OCI-LY7 (cell line): Measurements from ENCODE around the gene NDUFA13. TPM values are rescaled to one million over a fixed set of nuclear protein-coding genes. Genes with fewer than 3 reads are reported as not detected.

ENCODE experiments used
- BruUV-seq: library from RNA; stranded (reverse); fragments of 400-500 nt; replicated peaks from 2 replicates; lab custom pipeline; 2021; lab: Mats Ljungman, UMichigan
- CTCF ChIA-PET: fragments of 300-600 bp; sonication (Branson Sonifier 250); formaldehyde crosslinking; loops from one replicate; lab custom pipeline; 2022; ENCODE audit warnings: antibody characterized with exemption; ENCODE audit not compliant: unreplicated experiment; lab: Charles Lee
- POLR2A ChIA-PET: fragments of 300-600 bp; sonication (Branson Sonifier 250); formaldehyde crosslinking; loops from one replicate; lab custom pipeline; 2022; ENCODE audit warnings: antibody characterized with exemption; lab: Charles Lee
- DNase-seq: peaks from one replicate; pipeline ENCODE4 v3.0.0-alpha.2; 2015; ENCODE audit warnings: low spot score
- H2AFZ ChIP-seq: fragments of 200-600 bp; sonication (generic), shearing (Covaris generic); 2 replicates; pipeline ENCODE4 v1.6.1; 2014; ENCODE audit warnings: mild to moderate bottlenecking, antibody characterized with exemption, low read length, moderate library complexity
- H3K27ac ChIP-seq: fragments of 200-600 bp; sonication (generic); 2 replicates; pipeline ENCODE4 v1.5.1; 2014; ENCODE audit warnings: mixed run types, low read depth, mild to moderate bottlenecking, moderate library complexity, low read length, inconsistent platforms; ENCODE audit not compliant: poor library complexity, severe bottlenecking
- H3K36me3 ChIP-seq: fragments of 200-600 bp; sonication (generic); 2 replicates; pipeline ENCODE4 v1.6.1; 2014; ENCODE audit warnings: mild to moderate bottlenecking, antibody characterized with exemption, low read length, moderate library complexity, mixed read lengths; ENCODE audit not compliant: insufficient read depth
- H3K4me1 ChIP-seq: fragments of 200-600 bp; sonication (generic); 2 replicates; pipeline ENCODE4 v1.5.1; 2014; ENCODE audit warnings: mild to moderate bottlenecking, low read length; ENCODE audit not compliant: insufficient read depth, poor library complexity, severe bottlenecking
- H3K4me2 ChIP-seq: fragments of 200-600 bp; sonication (generic); 2 replicates; pipeline ENCODE4 v1.6.1; 2014; ENCODE audit warnings: mild to moderate bottlenecking, low read length
- H3K4me3 ChIP-seq: fragments of 200-600 bp; sonication (generic); 2 replicates; pipeline ENCODE4 v1.5.1; 2014; ENCODE audit warnings: mild to moderate bottlenecking, low read depth, low read length; ENCODE audit not compliant: poor library complexity, severe bottlenecking
- H3K79me2 ChIP-seq: fragments of 200-600 bp; sonication (generic); 2 replicates; pipeline ENCODE4 v1.6.1; 2016; ENCODE audit warnings: low read depth, mild to moderate bottlenecking, low read length, moderate library complexity, mixed read lengths; ENCODE audit not compliant: insufficient read depth
- H3K9me2 ChIP-seq: fragments of 200-600 bp; sonication (generic); 2 replicates; pipeline ENCODE4 v1.6.1; 2016; ENCODE audit warnings: mild to moderate bottlenecking, low read length, mixed read lengths; ENCODE audit not compliant: insufficient read depth
- H3K9me3 ChIP-seq: fragments of 200-600 bp; sonication (generic); 2 replicates; pipeline ENCODE4 v1.6.1; 2014; ENCODE audit warnings: mild to moderate bottlenecking, mixed run types, low read length, mixed read lengths
- H4K20me1 ChIP-seq: fragments of 200-600 bp; sonication (generic); 2 replicates; pipeline ENCODE4 v1.6.1; 2014; ENCODE audit warnings: mild to moderate bottlenecking, antibody characterized with exemption, low read length, moderate library complexity, mixed read lengths; ENCODE audit not compliant: insufficient read depth
- EZH2phosphoT487 ChIP-seq: fragments of 200-600 bp; sonication (generic); IDR thresholded peaks from 2 replicates; pipeline ENCODE4 v1.6.1; 2018; ENCODE audit warnings: low read depth, borderline replicate concordance, mild to moderate bottlenecking, mixed run types, antibody characterized with exemption, low read length, moderate library complexity, mixed read lengths
- intact Hi-C: fragments of 100-400 bp; cut with micrococcal nuclease; formaldehyde crosslinking; loops from one replicate; pipeline ENCODE4 v1.10.0; 2022; ENCODE audit not compliant: unreplicated experiment
- total RNA-seq, 2 experiments: library from RNA; depleted of rRNA in 1 of 2; stranded (reverse); fragments of >200 nt in 1 of 2; shearing (Covaris generic) in 1 of 2; gene quantifications; 2 replicates each; pipeline ENCODE4 v1.2.3, GENCODE V29; 2014 to 2022
- TF ChIP-seq, protein P1 (sequence below): fragments of 200-600 bp; sonication (generic); conservative IDR thresholded peaks from 2 replicates; pipeline ENCODE4 v1.5.1; 2014; ENCODE audit warnings: mild to moderate bottlenecking, antibody characterized with exemption, low read length, moderate library complexity, mixed read lengths

Gene NDUFA13
- total RNA-seq, 2 experiments from 2014 or later, result 275 to 429 TPM

DNA sequence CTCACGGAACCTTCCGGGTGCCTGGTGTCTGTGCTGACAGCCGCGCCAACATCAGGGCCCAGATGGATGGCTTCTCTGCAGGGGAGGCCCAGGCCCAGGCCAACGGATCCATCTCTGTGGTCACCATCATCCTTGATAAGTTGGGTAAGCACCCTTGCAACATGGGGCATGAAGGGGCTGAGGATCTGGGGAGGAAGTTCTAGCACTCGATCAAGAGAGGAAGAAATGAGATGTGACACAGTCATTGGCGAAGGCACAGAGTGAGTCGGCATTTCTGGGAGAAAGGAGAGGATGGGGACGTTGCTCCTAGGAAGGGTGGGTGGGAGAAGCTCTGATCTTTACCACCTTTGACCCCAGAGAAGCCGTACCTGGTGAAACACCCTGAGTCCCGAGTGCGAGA lies 26.5 kb downstream of the NDUFA13 start:
- Histone ChIP-seq H3K9me2 (no peaks in the 10 kb centered on the region), H3K27ac (no peak overlapping the region), H3K4me2 (no peak overlapping the region), H3K79me2 (no peaks in the 10 kb centered on the region), H3K36me3 (no peaks in the 10 kb centered on the region), H3K9me3 (no peaks in the 10 kb centered on the region), H2AFZ (no peak overlapping the region), H3K4me1 (peaks cover 14% of the 10 kb centered on the region), H3K4me3 (no peak overlapping the region), H4K20me1 (no peaks in the 10 kb centered on the region)
- DNase-seq, result no peak
- ChIA-PET POLR2A (no interaction called here), CTCF (no interaction called here)
- no peak for TF ChIP-seq EZH2phosphoT487
- TF ChIP-seq, protein P1, sequence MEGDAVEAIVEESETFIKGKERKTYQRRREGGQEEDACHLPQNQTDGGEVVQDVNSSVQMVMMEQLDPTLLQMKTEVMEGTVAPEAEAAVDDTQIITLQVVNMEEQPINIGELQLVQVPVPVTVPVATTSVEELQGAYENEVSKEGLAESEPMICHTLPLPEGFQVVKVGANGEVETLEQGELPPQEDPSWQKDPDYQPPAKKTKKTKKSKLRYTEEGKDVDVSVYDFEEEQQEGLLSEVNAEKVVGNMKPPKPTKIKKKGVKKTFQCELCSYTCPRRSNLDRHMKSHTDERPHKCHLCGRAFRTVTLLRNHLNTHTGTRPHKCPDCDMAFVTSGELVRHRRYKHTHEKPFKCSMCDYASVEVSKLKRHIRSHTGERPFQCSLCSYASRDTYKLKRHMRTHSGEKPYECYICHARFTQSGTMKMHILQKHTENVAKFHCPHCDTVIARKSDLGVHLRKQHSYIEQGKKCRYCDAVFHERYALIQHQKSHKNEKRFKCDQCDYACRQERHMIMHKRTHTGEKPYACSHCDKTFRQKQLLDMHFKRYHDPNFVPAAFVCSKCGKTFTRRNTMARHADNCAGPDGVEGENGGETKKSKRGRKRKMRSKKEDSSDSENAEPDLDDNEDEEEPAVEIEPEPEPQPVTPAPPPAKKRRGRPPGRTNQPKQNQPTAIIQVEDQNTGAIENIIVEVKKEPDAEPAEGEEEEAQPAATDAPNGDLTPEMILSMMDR, result no peak
- BruUV-seq, result no TSS peak
- intact Hi-C loops, result no loop called here

DNA sequence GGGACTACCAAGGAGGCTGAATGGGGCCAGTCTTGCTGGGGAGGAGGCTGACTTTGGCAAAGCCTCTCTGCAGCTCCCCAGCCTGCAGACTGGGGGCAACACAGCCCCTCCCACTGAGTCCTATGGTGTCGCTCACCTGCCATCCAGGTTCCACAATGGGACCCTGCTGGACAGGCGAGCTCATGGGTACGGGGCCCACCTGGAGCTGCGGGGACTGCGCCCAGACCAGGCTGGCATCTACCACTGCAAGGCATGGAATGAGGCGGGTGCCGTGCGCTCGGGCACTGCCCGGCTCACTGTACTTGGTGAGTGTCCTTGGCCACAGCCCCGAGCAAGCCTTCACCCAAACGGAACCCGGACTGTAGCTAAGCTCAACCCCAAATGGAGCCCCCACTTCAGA lies 27.1 kb downstream of the NDUFA13 start:
- H3K27ac ChIP-seq, result no peak overlapping the region
- intact Hi-C loops, result no loop called here

DNA sequence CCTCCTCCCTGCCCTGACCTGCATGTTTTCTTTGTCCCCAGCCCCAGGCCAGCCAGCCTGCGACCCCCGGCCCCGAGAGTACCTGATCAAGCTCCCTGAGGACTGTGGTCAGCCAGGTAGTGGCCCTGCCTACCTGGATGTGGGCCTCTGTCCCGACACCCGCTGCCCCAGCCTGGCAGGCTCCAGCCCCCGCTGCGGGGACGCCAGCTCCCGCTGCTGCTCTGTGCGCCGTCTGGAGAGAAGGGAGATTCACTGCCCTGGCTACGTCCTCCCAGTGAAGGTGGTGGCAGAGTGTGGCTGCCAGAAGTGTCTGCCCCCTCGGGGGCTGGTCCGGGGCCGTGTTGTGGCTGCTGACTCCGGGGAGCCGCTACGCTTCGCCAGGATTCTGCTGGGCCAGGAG lies 27.6 kb downstream of the NDUFA13 start:
- no peaks in the 10 kb centered on the region for H4K20me1 ChIP-seq
- no TSS peak for BruUV-seq
- H3K27ac ChIP-seq, result no peak overlapping the region
- no peak overlapping the region for H2AFZ ChIP-seq
- H3K9me2 ChIP-seq, result no peaks in the 10 kb centered on the region
- no peak overlapping the region for H3K4me3 ChIP-seq
- intact Hi-C loops, result no loop called here
- no peaks in the 10 kb centered on the region for H3K9me3 ChIP-seq
- CTCF ChIA-PET, result no interaction called here
- no peak for TF ChIP-seq EZH2phosphoT487
- TF ChIP-seq, protein P1, result no peak
- H3K4me2 ChIP-seq, result no peak overlapping the region
- no peaks in the 10 kb centered on the region for H3K79me2 ChIP-seq
- peaks cover 6% of the 10 kb centered on the region for H3K4me1 ChIP-seq
- H3K36me3 ChIP-seq, result no peaks in the 10 kb centered on the region
- POLR2A ChIA-PET, result interaction anchor here (0.6 kb wide), 1 partner anchor 224 kb away, joined by 5 read pairs; no protein-coding TSS in a partner anchor
- DNase-seq, result no peak

More for the DNA sequence above, 27.1 kb downstream of the NDUFA13 start:
- BruUV-seq, result no TSS peak
- no peaks in the 10 kb centered on the region for H3K79me2 ChIP-seq
- H3K4me1 ChIP-seq, result peaks cover 12% of the 10 kb centered on the region
- H3K9me2 ChIP-seq, result no peaks in the 10 kb centered on the region
- no peak overlapping the region for H3K4me2 ChIP-seq
- ChIA-PET POLR2A (interaction anchor here (0.6 kb wide), 1 partner anchor 225 kb away, joined by 5 read pairs; no protein-coding TSS in a partner anchor), CTCF (no interaction called here)
- H3K4me3 ChIP-seq, result no peak overlapping the region
- no peaks in the 10 kb centered on the region for H3K9me3 ChIP-seq
- no peak overlapping the region for H2AFZ ChIP-seq
- no peak for DNase-seq
- no peak for TF ChIP-seq EZH2phosphoT487
- TF ChIP-seq, protein P1, result no peak
- no peaks in the 10 kb centered on the region for H4K20me1 ChIP-seq
- H3K36me3 ChIP-seq, result no peaks in the 10 kb centered on the region
